Measurements from ENCODE around the gene SPOCK1.

Gene SPOCK1

DNA sequence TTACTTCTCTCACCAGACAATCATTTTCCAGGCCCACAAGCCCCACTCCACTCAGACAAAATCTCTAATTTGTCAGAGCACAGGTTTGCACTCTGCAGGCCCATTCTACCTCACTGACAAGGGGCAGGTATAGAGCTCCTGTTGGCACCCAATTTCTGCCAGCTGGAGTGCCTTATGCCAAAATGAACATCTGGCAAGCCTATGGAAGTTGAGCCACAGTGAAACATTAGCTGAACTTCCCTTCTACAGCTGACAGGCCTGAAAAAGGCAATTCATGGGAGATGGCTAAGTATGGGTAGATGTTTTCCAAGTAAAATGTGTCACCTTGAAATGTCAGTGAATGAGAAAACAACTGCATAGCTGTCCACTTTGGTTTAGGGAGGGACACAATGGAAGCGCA, 87.0 kb downstream of the SPOCK1 start:
- no peak for DNase-seq (ENCODE audit: low spot score)
- TF ChIP-seq, protein P1, sequence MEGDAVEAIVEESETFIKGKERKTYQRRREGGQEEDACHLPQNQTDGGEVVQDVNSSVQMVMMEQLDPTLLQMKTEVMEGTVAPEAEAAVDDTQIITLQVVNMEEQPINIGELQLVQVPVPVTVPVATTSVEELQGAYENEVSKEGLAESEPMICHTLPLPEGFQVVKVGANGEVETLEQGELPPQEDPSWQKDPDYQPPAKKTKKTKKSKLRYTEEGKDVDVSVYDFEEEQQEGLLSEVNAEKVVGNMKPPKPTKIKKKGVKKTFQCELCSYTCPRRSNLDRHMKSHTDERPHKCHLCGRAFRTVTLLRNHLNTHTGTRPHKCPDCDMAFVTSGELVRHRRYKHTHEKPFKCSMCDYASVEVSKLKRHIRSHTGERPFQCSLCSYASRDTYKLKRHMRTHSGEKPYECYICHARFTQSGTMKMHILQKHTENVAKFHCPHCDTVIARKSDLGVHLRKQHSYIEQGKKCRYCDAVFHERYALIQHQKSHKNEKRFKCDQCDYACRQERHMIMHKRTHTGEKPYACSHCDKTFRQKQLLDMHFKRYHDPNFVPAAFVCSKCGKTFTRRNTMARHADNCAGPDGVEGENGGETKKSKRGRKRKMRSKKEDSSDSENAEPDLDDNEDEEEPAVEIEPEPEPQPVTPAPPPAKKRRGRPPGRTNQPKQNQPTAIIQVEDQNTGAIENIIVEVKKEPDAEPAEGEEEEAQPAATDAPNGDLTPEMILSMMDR (IDR thresholded peaks at IDR 0.05): no peak
- Histone ChIP-seq H3K27ac (no peak overlapping the region), H3K4me3 (no peak overlapping the region)

DNA sequence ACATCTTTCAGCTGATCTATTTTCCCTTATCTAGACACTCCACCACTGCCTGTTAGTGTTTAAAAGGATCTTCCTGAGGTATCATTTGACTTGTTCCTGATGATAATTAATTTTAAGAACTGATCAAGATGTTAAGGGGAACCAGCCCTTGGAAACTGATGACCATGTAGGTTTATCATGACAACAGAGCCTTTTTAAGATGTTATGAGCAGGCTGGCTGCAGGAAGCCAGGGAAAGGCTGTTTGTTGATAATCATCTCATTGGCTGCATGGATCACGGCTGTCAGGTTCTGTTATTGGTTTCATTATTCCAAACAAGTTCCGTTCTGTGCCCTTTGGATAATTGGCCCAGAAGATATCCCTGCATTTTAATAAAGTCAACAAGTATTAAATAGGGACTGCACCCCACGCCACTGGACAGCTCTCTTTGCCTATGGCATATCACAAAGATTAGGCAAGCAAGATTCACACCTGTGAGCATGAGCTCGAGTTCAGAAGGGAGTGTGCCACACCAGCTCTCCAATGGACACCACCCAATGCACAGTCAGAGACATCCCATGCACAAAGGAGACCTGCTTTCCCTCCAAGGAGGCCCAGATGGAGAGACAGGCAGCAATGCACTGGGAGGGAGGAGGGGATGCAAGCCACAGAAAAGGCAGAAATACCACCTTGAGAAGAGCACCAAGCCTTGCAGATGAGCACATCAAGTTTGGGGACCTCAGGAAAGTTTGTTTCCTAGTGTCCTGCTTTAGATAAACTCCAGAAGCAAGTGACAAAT, 88.7 kb downstream of the SPOCK1 start:
- Histone ChIP-seq H3K4me3 (no peak overlapping the region), H3K27ac (no peak overlapping the region)
- TF ChIP-seq, protein P1 (IDR thresholded peaks at IDR 0.05): no peak
- DNase-seq (ENCODE audit: low spot score): no peak

DNA sequence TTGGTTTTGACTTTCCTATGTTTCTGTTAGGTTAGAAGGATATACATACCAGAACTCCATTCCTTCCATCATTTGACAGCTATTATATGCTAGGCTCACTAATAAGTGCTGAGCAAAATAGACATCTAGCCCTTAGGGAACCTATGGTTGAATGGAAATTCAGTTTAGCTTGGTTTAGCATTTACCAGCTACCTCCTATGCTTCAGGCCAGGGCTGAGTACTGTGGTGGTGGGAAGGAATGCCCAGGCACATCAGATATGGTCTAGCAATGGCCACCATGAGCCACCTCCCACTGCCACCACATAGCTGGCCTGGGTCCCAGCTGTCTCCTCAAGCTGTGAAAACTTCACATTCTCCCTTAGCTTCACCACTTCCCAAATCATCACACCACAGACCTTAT, 89.4 kb downstream of the SPOCK1 start:
- no peak for DNase-seq (ENCODE audit: low spot score)
- TF ChIP-seq, protein P1 (IDR thresholded peaks at IDR 0.05): no peak
- Histone ChIP-seq H3K27ac (no peak overlapping the region), H3K4me3 (no peak overlapping the region)

DNA sequence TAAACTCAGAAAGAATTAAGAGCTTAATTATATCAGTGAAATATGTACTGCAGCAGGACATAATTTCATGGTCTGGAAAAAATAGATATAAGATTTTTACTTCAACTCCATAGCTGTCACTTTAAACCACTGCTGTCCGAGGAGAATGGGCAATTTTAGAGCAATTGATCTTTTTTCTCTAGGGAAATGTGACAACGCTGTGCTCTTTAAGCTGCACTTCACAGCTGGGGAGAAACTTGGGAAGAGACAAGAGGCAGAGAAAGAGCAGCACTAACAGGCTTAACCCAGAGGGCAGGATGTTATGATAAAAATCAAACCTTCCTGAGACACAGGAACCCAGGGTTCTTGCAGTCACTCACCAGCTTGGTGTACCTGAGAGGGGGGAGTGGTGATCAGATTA, 92.0 kb downstream of the SPOCK1 start:
- DNase-seq (ENCODE audit: low spot score): no peak
- H3K27ac ChIP-seq: no peak overlapping the region
- no peak overlapping the region for H3K4me3 ChIP-seq
- TF ChIP-seq, protein P1 (IDR thresholded peaks at IDR 0.05): no peak

DNA sequence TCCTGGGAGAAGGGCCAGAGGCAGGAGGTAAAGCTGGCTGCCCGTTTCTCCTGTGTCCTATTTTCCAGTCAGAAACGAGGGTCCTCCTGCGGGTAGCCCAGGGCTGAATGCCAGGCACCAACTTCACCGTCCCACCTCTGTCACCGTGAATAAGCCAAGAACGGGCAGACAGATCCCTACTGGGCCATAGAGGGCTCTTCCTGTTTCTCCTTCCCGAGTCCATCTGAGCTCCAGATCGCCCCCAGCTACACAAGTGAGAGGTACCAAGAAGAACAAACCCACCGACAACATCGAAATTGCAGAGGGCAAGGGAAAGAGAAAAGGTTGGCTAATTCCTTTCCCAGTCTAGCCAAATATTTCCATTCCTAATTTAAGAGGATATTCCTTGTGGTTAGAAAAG, 93.7 kb downstream of the SPOCK1 start:
- no peak for DNase-seq (ENCODE audit: low spot score)
- TF ChIP-seq, protein P1 (IDR thresholded peaks at IDR 0.05): no peak
- Histone ChIP-seq H3K27ac (no peak overlapping the region), H3K4me3 (no peak overlapping the region)

DNA sequence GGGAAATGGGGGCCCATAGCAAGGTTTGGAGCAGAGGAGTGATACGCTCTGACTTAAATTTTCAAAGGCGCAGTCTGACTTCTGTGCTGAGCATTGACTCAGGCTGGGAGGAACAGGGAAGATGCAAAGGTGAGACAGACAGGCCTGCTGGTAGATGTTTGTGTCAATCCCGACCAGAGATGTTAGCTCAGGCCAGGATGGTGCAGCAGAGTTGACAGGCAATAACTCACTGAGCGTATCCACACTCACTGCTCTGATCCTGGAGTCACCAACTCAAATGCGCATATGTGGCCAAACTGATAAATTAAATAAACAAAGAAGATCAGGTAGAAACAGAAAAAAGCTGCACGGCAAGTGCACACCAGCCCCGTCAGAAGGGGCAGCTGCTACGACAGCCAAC, 95.3 kb downstream of the SPOCK1 start:
- H3K4me3 ChIP-seq: no peak overlapping the region
- H3K27ac ChIP-seq: no peak overlapping the region
- no peak for DNase-seq (ENCODE audit: low spot score)
- TF ChIP-seq, protein P1 (IDR thresholded peaks at IDR 0.05): no peak

DNA sequence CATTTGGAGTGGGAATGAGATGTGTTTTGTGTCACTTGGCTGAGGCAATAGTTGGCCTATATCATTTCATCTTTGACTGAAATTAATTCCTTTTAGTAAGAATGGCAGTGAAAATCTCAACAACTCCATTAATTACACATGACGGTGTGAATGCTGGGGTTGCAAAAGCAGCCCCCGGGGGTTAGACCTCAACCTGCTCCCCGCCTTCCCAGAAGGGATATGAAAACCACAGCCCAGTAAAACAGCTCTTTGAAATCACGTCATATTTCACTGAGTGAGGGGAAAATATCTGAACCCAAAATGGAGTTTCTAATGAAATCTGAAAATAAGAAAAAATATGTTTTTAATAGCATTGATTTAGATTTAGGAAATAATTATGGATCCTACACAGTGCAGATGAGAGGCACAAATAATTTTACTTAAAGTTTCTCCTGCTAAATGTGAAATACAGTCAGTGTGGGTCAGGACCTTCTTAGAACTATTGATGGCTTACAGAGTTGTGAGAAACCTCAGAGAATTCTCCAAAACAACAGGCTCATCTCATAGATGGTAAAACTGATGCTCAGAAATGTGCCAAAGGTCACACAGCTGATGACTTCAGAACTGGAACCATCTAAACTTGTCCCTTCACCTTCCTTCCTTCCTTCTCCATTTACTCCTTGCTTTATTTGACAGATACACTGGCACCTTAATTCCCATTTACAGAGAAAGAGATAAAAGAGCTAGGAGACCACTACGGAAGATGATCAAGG, 96.5 kb downstream of the SPOCK1 start:
- Histone ChIP-seq H3K4me3 (no peak overlapping the region), H3K27ac (no peak overlapping the region)
- TF ChIP-seq, protein P1 (IDR thresholded peaks at IDR 0.05): no peak
- no peak for DNase-seq (ENCODE audit: low spot score)
